HuH-7 (cell line): ENCODE measurements around the gene USP3.
"Not testable (repeated sequence)": the region's sequence is repeated elsewhere in the genome, so short reads cannot be mapped to it uniquely, and the experiment has no call there.

ENCODE experiments used
- DNase-seq: peaks from one replicate; pipeline ENCODE4 v3.0.0; 2011; ENCODE audit warnings: low spot score

Gene USP3

DNA sequence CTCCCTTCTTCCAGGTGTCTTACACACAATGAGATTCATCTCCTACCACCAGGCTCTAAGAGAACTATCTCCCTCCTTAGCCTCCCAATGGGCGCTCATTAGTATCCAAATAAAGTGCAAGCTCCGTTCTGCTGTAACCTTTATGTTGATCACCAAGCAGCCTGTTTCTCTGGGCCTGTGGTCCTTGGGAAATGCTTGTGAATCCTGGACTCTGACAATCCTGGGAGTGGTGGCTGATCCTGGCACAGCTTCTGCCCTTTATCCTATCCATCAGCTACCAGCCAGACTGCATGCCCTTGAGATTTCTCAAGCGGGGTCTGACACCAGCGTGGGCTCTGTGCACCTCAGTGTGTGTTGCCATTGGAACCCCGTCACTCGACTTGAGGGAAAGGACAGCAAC lies 26.1 kb upstream of the USP3 start:
- no peak for DNase-seq

DNA sequence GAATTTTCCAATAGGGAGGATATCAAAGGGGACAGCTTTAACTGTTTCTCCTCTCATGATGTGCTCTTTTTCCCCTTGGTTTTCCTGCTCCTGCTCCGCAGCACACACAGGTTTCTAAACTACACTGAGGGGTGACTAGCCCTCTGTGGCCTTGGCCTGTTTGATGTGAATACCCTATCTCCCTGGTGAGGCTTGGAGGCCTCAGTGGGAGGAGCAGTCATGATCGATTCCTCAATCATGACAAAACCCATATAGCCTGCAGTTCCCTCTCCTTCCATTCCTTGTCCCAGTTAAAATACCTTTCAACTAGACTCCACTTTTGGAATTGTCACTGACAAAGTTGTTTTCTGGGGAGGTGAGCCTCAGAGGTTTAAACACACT lies 24.0 kb upstream of the USP3 start:
- DNase-seq = no peak

DNA sequence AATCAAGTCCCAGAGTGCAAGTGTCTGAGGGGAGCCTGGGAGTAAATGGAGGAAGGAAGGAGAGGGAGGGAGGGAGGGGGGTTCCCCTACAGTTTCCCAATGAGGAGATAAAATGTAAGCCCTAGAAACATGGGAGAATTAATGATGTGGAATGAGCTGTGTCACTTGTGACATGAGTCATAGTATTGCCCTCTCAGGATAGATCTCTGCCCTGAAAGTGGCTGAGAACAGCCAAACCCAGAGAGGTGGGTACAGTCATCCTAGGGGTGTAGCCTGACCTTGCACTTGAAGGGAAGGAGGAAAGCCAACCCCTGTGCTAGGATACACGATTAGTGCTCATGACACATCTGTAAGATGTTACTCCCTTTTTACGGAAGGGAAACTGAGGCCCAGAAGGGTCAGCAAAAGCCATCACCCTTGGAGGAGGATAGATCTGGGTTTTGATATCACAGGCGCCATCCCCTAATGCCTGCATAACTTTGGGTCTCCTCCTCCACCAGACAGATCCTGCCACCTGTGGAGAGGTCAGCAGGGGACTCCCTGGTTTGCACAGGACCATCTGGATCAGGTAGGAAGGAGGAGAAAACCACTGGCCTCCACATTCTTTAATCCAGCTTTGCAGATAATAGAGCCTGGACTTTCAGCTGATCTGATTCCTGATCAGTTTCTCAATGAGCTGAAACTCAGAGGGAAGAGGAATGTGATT lies 23.1 kb upstream of the USP3 start:
- no peak for DNase-seq

DNA sequence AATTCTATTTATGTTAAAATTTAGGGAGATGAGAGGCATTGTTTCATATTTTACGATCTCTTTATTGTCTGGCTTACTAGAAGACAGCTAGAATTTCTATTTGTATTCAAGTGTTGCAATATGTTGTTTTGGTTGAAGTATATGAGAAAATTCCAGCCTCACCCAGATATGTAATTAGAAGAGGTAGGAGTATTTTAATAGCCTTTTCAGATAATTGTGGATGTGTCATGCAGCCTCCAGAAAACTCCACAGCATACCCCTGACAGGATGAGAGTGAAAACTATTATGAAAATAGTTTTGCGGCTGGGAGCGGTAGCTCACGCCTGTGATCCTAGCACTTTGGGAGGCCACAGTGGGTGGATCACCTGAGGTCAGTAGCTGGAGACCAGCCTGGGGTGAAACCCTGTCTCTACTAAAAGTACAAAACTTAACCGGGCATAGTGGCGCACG lies 21.5 kb upstream of the USP3 start:
- no peak for DNase-seq

GRCh38 chr15:63483521-63484371 lies 20.6 kb upstream of the USP3 start:
- no peak for DNase-seq

GRCh38 chr15:63484433-63485186 lies 19.8 kb upstream of the USP3 start:
- no peak for DNase-seq

DNA sequence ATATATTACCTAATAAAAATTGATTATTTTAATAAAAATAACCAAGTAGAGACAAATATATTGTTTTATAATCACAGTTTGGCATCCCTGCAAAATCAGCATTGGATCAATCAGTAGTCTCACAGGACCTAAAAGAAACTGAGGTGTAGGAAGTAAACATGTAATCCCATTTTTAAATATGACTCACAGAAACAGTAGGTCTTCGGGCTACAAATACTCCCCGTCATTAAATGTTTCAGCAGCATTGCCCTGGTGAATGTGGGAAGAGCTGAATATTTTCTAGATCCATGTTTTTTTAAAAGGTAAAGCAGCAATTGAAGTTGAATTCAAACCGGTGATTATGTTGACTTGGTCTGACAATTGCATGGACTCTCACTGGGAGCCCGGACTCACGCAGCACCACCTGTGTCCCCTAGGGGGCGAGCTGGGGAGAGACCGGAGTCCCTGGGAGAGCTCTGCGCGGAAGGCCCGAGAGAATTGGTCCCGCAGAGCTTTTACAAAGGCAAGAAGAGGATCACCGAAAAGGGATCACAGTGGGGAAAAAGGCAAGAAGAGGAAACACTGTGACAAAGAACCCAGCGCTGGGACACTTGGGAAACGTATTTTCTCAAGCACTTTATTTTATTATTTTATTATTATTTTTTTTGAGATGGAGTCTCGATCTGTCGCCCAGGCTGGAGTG lies 17.2 kb upstream of the USP3 start:
- peak; percentile 70 for DNase-seq

GRCh38 chr15:63487758-63488397 lies 16.5 kb upstream of the USP3 start:
- DNase-seq = not testable (repeated sequence)

- DNase-seq = no peak
Measured at GRCh38 chr15:63488398-63488960, 15.9 kb upstream of the USP3 start.

GRCh38 chr15:63489352-63489751 lies 15.0 kb upstream of the USP3 start:
- no peak for DNase-seq

DNA sequence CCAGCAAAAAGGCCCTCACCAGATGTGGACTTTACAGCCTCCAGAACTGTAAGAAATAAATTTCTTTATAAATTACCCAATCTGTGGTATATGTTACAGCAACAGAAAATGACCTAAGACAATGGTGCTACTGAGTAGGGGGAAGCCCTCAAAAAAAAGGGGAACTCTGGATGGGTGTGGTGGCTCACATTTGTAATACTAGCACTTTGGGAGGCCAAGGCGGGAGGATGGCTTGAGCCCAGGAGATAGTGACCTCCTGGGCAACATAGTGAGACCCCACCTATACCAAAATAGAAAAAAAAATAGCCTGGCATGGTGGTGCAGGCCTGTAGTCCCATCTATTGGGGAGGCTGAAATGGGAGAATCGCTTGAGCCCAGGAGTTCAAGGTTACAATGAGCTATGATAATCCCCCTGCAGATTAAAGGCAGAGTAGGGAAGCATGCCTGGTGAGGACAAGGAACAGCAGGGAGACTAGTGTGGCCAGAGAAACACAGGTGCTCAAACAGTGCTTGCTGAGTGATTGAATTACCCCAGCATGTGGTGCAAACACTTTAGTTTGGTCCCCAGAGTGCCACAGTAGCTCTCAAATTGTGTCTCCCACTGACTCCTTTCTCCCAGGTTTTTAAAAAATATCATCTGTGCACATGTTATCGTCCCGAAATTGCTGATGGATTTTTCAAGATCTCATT lies 13.9 kb upstream of the USP3 start:
- DNase-seq = no peak

- no peak for DNase-seq
Measured at GRCh38 chr15:63491116-63491827, 13.1 kb upstream of the USP3 start.

DNA sequence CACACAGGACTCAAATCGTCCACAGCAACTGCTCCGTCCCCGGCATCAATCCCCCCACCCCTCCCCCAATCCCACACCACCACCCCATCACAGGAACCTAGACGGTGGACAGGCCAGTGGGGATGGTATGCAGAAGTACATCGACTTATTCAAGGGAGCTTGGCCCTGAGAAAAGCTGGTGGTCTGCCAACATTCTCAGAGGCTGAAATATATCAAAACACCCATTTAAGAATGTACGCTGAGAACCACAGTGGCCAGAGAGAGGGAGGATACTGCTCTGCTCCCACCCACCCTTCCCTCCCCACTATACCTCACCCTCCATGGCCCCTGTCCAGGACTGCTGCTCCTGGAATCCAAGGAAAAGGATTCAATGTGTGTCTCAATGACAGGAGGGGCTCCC lies 12.4 kb upstream of the USP3 start:
- no peak for DNase-seq

DNA sequence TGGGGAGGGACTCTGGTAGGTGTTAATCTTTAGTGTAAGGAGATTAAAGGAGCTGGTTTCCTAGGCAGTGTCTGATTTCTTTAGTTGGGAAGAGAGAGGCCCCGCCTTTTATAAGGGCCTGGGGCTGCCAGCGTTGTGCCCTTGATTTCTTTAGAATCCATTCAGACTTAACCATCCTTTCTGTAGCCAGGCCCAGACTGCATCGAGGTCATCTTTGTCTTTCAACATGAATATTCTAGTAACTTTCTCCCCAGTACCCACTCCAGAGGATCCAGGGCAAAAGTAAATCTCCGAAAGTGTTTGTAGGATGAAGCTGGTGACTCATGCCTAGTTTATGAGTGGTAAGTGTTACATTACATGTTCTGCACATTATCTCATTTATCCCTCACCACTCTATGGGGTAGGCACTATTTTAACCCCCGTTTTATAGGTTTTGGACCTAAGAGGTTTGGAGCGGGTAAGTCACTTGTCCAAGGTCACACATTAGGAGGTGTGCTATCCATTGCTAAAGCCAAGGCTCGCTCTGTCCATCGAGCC lies 11.8 kb upstream of the USP3 start:
- no peak for DNase-seq

GRCh38 chr15:63493436-63493835 lies 11.0 kb upstream of the USP3 start:
- DNase-seq = no peak

GRCh38 chr15:63494408-63494807 lies 10.0 kb upstream of the USP3 start:
- no peak for DNase-seq

GRCh38 chr15:63495343-63495742 lies 9.1 kb upstream of the USP3 start:
- DNase-seq = no peak

- no peak for DNase-seq
Measured at GRCh38 chr15:63495780-63496488, 8.5 kb upstream of the USP3 start.
